Peyer's patch (tissue), 4 donors: ENCODE measurements around the gene ERO1B.

Experiments used
- CTCF ChIP-seq, 6 experiments: fragments of 450-650 bp in 4 of 6; fragments of 200-600 bp in 2 of 6; sonication (generic) in 1 of 6; IDR thresholded peaks; one replicate each; pipeline ENCODE4 v1.5.1; 2017 to 2019; ENCODE audit warnings: antibody characterized with exemption in 6 of 6, mild to moderate bottlenecking in 3 of 6, moderate library complexity in 1 of 6
- POLR2A ChIP-seq, 2 donors: fragments of 450-650 bp; IDR thresholded peaks; one replicate each; pipeline ENCODE4 v1.5.1; 2017; ENCODE audit warnings: antibody characterized with exemption in 2 of 2, mild to moderate bottlenecking in 2 of 2, moderate library complexity in 2 of 2

- no peak for TF ChIP-seq POLR2A (IDR thresholded peaks at IDR 0.05)
- TF ChIP-seq CTCF (IDR thresholded peaks at IDR 0.05), result no peak
Measured at GRCh38 chr1:236297161-236297560, 15.4 kb upstream of the ERO1B start.
